Fibroblast of skin of right quadriceps (primary cell): ENCODE measurements around the gene GPLD1.

ENCODE experiments used
- DNase-seq: peaks from one replicate; pipeline ENCODE4 v3.0.0-alpha.2; 2013

The GPLD1 gene

DNA sequence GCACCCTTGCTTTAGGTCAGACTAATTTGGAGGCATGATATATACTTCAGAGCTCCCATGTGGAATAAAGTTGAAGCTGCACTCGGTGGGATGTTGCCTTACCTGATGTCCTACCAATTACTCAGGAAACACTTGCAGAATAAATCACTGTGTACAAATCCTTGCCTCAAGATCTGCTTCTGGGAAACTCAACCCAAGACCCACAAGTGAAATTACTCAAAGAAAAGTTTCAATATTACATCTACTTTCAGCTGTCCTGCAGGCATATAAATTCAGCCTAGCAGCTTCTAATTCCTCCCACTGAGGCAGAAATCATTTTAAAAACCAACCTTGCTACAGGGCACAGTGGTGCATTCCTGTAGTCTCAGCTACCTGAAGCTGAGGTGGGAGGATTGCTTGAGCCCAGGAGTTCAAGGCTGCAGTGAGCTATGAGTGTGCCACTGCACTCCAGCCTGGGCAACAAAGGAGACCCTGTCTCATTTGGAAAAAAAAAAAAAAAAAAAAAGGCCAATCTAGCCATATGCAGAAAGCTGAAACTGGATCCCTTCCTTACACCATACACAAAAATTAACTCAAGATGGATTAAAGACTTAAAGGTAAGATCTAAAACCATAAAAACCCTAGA, 110.8 kb downstream of the GPLD1 start:
- DNase-seq = no peak
